Transverse colon (tissue), 3 donors: ENCODE measurements around the gene STARD10.

Source experiments
- EP300 ChIP-seq: sonication (generic); formaldehyde crosslinking; IDR thresholded peaks from one replicate; pipeline ENCODE4 v1.6.1; 2017; ENCODE audit warnings: antibody characterized with exemption, low read depth
- POLR2A ChIP-seq: fragments of 450-650 bp; IDR thresholded peaks from one replicate; pipeline ENCODE4 v1.6.1; 2016; ENCODE audit warnings: antibody characterized with exemption, mild to moderate bottlenecking, moderate library complexity
- TF ChIP-seq, protein P1 (sequence below), 5 experiments: fragments of 200-600 bp in 3 of 5; fragments of 450-650 bp in 2 of 5; sonication (generic) in 3 of 5; IDR thresholded peaks; 1 replicate in 2 of 5; 2 replicates in 3 of 5; pipeline ENCODE4 v1.5.1; 2016 to 2017; ENCODE audit warnings: antibody characterized with exemption in 5 of 5, inconsistent platforms in 3 of 5, mild to moderate bottlenecking in 2 of 5, moderate library complexity in 1 of 5

DNA sequence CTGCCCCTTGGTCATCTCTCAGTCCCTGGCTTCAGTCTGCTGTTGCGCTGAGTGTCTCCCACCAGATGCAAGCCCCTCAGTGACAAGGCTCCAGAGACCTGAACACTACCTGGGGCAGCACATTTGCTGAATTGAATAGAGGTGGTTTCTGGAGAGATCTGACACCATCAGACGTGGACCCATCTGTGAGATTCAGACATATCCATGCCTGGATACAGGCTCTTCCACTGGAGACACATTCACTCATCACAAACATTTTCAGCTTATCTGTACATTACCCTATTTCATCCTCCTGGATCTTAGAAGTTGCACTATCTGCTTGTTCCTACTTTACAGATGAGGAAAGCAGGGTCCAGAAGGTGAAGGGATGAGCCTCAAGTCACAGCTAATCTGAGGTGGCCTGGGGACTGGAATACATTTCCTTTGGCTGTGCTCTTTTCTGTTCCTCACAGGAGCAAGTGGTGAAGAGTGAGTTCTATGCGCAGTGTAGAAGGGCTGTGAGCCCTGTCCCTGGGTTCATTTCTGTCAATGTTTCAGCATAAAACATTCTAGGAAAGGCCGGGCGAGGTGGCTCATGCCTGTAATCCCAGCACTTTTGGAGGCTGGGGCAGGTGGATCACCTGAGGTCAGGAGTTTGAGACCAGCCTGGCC lies 39.4 kb upstream of the STARD10 start:
- TF ChIP-seq POLR2A, result no peak
- TF ChIP-seq, protein P1, sequence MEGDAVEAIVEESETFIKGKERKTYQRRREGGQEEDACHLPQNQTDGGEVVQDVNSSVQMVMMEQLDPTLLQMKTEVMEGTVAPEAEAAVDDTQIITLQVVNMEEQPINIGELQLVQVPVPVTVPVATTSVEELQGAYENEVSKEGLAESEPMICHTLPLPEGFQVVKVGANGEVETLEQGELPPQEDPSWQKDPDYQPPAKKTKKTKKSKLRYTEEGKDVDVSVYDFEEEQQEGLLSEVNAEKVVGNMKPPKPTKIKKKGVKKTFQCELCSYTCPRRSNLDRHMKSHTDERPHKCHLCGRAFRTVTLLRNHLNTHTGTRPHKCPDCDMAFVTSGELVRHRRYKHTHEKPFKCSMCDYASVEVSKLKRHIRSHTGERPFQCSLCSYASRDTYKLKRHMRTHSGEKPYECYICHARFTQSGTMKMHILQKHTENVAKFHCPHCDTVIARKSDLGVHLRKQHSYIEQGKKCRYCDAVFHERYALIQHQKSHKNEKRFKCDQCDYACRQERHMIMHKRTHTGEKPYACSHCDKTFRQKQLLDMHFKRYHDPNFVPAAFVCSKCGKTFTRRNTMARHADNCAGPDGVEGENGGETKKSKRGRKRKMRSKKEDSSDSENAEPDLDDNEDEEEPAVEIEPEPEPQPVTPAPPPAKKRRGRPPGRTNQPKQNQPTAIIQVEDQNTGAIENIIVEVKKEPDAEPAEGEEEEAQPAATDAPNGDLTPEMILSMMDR (IDR thresholded peaks at IDR 0.05), result no peak
- no peak for TF ChIP-seq EP300
